ENCODE measurements around the gene CCM2.

The CCM2 gene

GRCh38 chr7:45073786-45074527 is 74.0 kb downstream of the CCM2 start:
- Histone ChIP-seq H3K9ac (no peak overlapping the region), H2AFZ (ENCODE audit: low read depth) (no peak overlapping the region), H3K4me2 (no peak overlapping the region), H3K4me1 (ENCODE audit: low read depth, poor library complexity, severe bottlenecking) (no peaks in the 10 kb centered on the region), H4K20me1 (ENCODE audit: insufficient read depth) (no peaks in the 10 kb centered on the region), H3K27me3 (ENCODE audit: insufficient read depth, low read depth) (no peaks in the 10 kb centered on the region), H3K27ac (no peak overlapping the region), H3K4me3 (IDR thresholded peaks at IDR 0.05; ENCODE audit: insufficient read depth, low read depth, low read length) (no peak overlapping the region), H3K36me3 (ENCODE audit: insufficient read depth) (peaks cover 20% of the 10 kb centered on the region; the same call in 1 of the 2 replicates), H3K79me2 (ENCODE audit: insufficient read depth, low read depth) (no peaks in the 10 kb centered on the region; the same call in 1 of the 2 replicates)
- no peak for TF ChIP-seq CTCF (conservative IDR thresholded peaks at IDR 0.05; ENCODE audit: low read depth, low read length)

GRCh38 chr7:45074528-45075354 is 74.7 kb downstream of the CCM2 start:
- Histone ChIP-seq H3K36me3 (ENCODE audit: insufficient read depth) (peaks cover 20% of the 10 kb centered on the region; the same call in 1 of the 2 replicates), H3K4me2 (no peak overlapping the region), H3K79me2 (ENCODE audit: insufficient read depth, low read depth) (no peaks in the 10 kb centered on the region), H3K4me1 (ENCODE audit: low read depth, poor library complexity, severe bottlenecking) (no peaks in the 10 kb centered on the region), H2AFZ (ENCODE audit: low read depth) (no peak overlapping the region), H3K27me3 (ENCODE audit: insufficient read depth, low read depth) (no peaks in the 10 kb centered on the region), H3K4me3 (IDR thresholded peaks at IDR 0.05; ENCODE audit: insufficient read depth, low read depth, low read length) (no peak overlapping the region), H3K9ac (no peak overlapping the region), H3K27ac (no peak overlapping the region), H4K20me1 (ENCODE audit: insufficient read depth) (no peaks in the 10 kb centered on the region)
- TF ChIP-seq CTCF (conservative IDR thresholded peaks at IDR 0.05; ENCODE audit: low read depth, low read length): no peak

GRCh38 chr7:45075355-45075644 is 75.3 kb downstream of the CCM2 start:
- H4K20me1 ChIP-seq (ENCODE audit: insufficient read depth): no peaks in the 10 kb centered on the region
- no peak overlapping the region for H2AFZ ChIP-seq (ENCODE audit: low read depth)
- no peak for TF ChIP-seq CTCF (conservative IDR thresholded peaks at IDR 0.05; ENCODE audit: low read depth, low read length)
- H3K9ac ChIP-seq: no peak overlapping the region
- H3K4me1 ChIP-seq (ENCODE audit: low read depth, poor library complexity, severe bottlenecking): no peaks in the 10 kb centered on the region
- no peak overlapping the region for H3K4me2 ChIP-seq
- H3K4me3 ChIP-seq (IDR thresholded peaks at IDR 0.05; ENCODE audit: insufficient read depth, low read depth, low read length): no peak overlapping the region
- H3K27me3 ChIP-seq (ENCODE audit: insufficient read depth, low read depth): no peaks in the 10 kb centered on the region
- H3K27ac ChIP-seq: no peak overlapping the region
- no peaks in the 10 kb centered on the region for H3K79me2 ChIP-seq (ENCODE audit: insufficient read depth, low read depth)
- H3K36me3 ChIP-seq (ENCODE audit: insufficient read depth): peaks cover 20% of the 10 kb centered on the region; the same call in 1 of the 2 replicates

- no peaks in the 10 kb centered on the region for H3K27me3 ChIP-seq (ENCODE audit: insufficient read depth, low read depth)
- no peak overlapping the region for H2AFZ ChIP-seq (ENCODE audit: low read depth)
- peaks cover 20% of the 10 kb centered on the region; the same call in 1 of the 2 replicates for H3K36me3 ChIP-seq (ENCODE audit: insufficient read depth)
- H4K20me1 ChIP-seq (ENCODE audit: insufficient read depth): no peaks in the 10 kb centered on the region
- H3K79me2 ChIP-seq (ENCODE audit: insufficient read depth, low read depth): no peaks in the 10 kb centered on the region
- no peak overlapping the region for H3K9ac ChIP-seq
- H3K4me2 ChIP-seq: no peak overlapping the region
- H3K4me3 ChIP-seq (IDR thresholded peaks at IDR 0.05; ENCODE audit: insufficient read depth, low read depth, low read length): no peak overlapping the region
- no peak for TF ChIP-seq CTCF (conservative IDR thresholded peaks at IDR 0.05; ENCODE audit: low read depth, low read length)
- H3K27ac ChIP-seq: no peak overlapping the region
- H3K4me1 ChIP-seq (ENCODE audit: low read depth, poor library complexity, severe bottlenecking): no peaks in the 10 kb centered on the region
These were observed 76.1 kb downstream of the CCM2 start for GRCh38 chr7:45075871-45076796.

Measured in KMS-11 (cell line).